C4-2B (cell line): Measurements from ENCODE around the gene RPL35A.
"Not testable (repeated sequence)": the region's sequence is repeated elsewhere in the genome, so short reads cannot be mapped to it uniquely, and the experiment has no call there.

Experiments used
- CTCF ChIP-seq: fragments of 450-650 bp; conservative IDR thresholded peaks from 2 replicates; pipeline ENCODE4 v1.5.1; 2017; ENCODE audit warnings: mild to moderate bottlenecking
- ZFX ChIP-seq: fragments of 450-650 bp; IDR thresholded peaks from 2 replicates; pipeline ENCODE4 v1.6.1; 2017

- not testable (repeated sequence) for TF ChIP-seq CTCF, ZFX
These were observed 8.9 kb downstream of the RPL35A start for GRCh38 chr3:197958848-197959247.
